GM19099 (cell line): Measurements from ENCODE around the gene EFNA1.
A peak's percentile ranks its signal among the peaks of the same experiment; 100 is the strongest.

Experiments used
- POLR2A ChIP-seq: IDR thresholded peaks from 3 replicates; pipeline ENCODE4 v1.6.1; 2011; ENCODE audit warnings: low read depth; ENCODE audit not compliant: insufficient read length; ENCODE audit errors: extremely low read depth

Gene EFNA1

GRCh38 chr1:155141749-155142148 is 14.1 kb downstream of the EFNA1 start:
- TF ChIP-seq POLR2A, result no peak

GRCh38 chr1:155145491-155145890 is 17.8 kb downstream of the EFNA1 start:
- no peak for TF ChIP-seq POLR2A

- TF ChIP-seq POLR2A, result no peak
Measured at GRCh38 chr1:155158991-155159390, 31.3 kb downstream of the EFNA1 start.

DNA sequence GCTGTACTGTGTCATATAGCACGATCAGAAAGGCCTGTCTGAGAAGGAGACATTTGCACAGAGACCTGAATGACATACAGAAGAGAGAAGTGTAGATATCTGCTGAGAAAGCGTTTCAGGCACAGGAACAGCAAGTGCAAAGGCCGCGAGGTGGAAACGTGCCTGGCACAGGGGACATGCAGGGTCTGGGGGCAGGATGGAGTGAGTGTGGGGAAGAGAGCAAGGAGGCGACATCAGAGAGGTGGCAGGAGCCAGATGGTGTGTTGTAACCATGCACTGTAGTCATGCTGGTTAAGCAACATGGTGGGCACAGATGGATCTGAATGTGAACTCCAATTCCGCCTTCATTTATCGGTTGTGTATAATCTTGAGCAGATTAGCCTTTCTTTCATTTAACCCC is 32.5 kb downstream of the EFNA1 start:
- TF ChIP-seq POLR2A, result no peak

GRCh38 chr1:155166051-155166470 is 38.4 kb downstream of the EFNA1 start:
- no peak for TF ChIP-seq POLR2A

DNA sequence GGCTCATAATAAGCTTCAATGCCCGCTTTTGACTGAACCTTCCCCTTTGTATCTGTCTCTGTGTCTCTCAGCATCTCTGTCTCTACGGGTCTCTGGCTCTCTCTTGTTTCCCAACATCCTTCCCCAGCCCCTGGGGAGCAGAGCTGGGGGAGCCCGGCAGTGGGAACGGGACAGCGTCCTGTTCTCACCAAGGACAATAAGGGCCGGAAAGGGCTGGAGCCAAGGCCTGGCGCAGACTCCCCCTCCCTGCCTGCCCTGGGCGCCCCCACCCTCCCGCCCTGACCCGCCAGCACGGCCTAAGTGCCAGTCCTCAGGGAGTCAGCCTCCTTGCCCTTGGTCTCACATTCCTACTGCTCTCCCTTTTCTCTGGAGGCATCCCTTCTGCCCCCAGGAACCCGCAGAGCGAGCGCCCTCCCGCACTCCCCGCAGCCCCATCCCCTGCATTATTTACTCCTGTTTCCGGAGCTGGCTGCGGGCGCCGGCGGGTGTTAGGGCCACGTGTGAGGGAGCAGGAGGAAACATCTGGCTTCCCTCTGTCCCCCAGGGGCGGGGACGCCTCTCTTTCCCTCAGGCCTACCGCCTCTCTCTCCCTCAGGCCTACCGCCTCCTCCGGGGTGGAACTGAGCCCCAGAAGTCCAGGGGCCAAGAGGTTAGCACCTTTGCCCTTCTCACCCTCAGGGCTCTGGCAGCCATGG is 38.9 kb downstream of the EFNA1 start:
- TF ChIP-seq POLR2A, result no peak

DNA sequence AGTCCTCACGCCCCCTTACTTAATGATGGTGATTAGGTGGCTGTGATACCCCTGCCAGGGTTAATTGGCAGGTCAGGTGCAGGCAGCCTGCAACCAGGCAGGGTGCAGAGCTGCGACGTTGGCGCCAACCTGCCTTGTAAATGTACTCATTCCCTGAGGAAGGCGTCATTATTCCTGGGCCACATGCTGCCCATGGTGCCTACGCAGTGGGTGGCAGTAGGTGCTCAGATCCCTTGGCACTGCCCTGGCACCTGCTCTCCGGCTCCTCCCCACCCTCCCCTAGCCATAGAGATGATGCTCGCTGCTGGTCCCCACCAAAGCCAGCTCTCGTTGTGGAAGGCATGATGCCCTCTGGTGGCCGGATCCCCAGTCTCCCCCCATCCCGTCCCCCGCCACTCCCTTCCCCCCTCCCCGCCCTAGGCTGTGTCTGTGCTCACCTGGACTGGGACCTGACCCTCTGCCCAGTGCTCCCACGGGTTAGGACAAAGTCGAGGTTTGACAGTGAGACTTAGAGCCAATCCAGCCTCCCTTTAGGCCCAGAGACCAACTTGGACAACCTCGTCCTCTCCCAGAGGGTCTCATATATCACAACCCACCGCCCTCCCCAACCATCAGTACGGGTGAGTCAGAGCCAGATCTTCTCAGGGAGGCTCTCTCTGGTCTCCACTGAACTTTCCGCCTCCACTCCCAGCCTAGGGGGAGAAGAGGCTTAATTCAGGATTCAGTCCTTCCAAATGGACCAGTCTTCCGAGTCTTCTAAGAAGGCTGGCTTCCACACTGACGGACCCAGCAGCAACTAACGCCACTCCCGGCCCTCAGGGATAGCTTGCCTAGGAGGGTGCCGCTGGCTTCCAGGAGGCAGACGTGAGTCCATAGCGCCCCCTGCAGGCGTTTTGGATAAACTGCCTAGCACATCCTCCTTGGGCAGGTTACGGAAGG is 39.8 kb downstream of the EFNA1 start:
- TF ChIP-seq POLR2A, result no peak

DNA sequence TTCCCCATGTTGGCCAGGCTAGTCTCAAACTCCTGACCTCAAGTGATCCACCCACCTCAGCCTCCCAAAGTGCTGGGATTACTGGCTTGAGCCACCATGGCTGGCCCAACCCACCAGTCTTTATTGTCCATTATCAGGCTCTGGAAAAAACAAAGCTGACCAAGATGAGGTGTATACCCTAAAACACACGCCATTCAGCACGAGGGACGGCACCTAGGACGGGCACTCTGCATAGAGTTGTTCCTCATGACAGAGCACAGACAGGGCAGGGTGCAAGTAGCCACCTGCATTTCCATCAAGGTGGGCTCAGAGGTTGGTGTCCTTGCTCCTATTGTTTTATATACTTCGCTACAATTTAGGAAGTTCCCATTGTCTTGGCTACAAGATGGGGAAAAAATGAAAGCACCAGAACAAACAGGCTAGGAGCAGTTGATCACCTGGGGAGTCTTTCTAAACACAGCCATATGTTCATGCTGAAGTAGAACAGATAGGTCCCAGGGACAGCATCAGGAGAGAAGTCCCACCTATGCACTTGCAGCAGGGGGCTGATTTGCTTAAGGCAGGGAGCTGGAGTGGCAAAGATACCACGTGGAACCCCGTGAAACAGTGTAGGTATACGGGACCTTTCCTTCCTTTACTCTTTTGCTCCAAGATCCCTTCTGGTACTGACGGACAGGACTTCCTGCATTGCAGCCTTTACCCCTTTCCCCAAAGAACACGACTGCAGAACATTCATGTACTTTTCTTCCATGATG is 41.0 kb downstream of the EFNA1 start:
- no peak for TF ChIP-seq POLR2A

- no peak for TF ChIP-seq POLR2A
Measured at GRCh38 chr1:155169541-155169940, 41.9 kb downstream of the EFNA1 start.

- TF ChIP-seq POLR2A, result no peak
Measured at GRCh38 chr1:155170101-155170785, 42.6 kb downstream of the EFNA1 start.

DNA sequence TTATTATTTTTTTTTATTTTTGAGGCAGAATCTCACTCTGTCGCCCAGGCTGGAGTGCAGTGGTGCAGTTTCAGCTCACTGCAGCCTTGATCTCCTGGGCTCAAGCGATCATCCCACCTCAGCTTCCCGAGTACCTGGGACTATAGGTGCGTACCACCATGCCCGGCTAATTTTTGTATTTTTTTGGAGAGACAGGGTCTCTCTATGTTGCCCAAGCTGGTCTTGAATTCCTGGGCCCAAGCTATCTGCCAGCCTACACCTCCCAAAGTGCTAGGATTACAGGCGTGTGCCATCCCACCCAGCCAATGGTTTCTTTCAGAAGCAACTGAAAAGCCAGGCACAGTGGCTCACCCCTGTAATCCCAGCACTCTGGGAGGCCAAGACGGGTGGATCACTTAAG is 43.1 kb downstream of the EFNA1 start:
- no peak for TF ChIP-seq POLR2A

DNA sequence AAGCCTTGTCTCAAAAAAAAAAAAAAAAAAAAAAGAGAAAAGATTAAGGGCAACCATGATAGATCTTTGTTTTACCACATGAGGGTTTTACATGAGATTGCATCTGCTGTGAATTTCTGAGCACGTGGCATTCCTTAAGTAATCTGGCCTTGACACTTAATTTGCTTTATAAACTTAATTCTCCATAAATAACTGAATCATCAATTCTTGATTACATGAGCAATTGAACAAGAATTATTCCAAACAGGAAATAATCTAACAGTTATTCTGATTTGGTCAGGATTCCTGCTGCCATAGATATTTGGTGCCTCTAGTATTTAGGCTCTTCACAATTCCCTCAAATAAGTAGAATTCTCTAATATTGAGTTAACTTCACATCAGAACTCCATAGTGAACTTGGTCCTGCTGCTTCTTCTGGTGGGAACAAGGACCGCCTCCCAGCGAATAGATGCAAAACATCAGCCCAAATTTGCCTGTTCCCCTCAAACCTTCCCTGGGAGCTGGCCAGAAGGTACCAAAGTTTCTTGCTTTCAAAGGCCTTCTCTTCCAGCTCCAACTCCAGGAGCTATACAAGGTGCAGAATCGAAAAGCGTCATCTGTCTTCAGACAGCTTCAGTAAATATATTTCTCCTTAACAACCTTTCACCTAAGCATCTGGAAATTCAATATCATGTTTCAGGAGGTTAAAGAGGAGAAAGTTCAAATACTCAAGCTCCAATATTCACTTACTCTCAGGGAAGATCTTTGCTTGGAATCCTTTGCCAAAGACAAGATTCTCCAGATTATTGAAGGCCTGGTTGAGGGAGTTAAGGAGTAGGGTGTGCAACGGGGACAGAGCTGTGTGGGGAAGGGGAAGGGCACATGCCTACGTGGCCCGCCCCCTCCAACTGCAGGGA is 44.4 kb downstream of the EFNA1 start:
- no peak for TF ChIP-seq POLR2A

DNA sequence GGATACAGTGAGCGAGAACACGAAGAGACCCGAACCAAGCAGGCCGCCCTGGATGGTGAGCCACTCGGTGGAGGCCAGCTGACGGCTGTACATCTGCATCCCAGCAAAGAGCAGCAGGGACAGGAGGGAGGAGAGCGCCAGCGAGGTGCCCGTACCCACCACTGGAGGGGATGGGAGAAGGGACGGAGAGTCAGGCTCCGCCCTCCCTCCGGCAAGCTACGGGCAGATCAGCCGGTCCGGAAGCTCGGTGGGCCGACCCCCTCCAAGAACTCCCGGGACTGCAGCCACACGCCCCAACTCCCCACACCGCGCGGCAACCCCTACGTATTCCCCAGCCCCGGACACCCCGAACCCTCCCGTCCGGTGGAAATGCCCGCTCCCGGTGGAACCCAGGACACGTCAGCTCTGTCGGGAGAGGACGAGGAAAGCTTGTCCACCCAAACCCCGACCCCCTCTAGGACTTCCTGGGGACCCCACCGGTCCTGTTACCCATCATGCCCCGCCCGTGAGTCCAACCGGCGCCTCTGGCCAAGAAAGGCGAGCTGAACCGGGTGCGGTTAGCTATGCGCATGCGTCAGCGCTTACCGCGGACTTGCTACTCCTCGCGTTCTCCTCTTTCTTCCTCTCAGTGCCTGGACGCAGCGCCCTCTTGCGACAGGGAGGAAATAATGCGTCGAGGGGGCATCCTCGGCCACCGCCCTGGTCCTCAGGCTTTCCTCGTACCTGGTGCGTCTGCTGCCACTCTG is 45.2 kb downstream of the EFNA1 start, which contains the start of gene KRTCAP2:
Gene KRTCAP2, minus strand, starts transcription at position 573 of the 746 bp plus-strand sequence. Its CDS starts 80 bp downstream, at position 493.
- TF ChIP-seq POLR2A, result peak; percentile 93
